ENCODE measurements around the gene PLXNA3. TPM values are rescaled to one million over a fixed set of nuclear protein-coding genes. Genes with fewer than 3 reads are reported as not detected.
A peak's percentile ranks its signal among the peaks of the same experiment; 100 is the strongest.

The PLXNA3 gene
- total and polyA plus RNA-seq, 8 donors = 2.3 to 296 (median 13.9) TPM

DNA sequence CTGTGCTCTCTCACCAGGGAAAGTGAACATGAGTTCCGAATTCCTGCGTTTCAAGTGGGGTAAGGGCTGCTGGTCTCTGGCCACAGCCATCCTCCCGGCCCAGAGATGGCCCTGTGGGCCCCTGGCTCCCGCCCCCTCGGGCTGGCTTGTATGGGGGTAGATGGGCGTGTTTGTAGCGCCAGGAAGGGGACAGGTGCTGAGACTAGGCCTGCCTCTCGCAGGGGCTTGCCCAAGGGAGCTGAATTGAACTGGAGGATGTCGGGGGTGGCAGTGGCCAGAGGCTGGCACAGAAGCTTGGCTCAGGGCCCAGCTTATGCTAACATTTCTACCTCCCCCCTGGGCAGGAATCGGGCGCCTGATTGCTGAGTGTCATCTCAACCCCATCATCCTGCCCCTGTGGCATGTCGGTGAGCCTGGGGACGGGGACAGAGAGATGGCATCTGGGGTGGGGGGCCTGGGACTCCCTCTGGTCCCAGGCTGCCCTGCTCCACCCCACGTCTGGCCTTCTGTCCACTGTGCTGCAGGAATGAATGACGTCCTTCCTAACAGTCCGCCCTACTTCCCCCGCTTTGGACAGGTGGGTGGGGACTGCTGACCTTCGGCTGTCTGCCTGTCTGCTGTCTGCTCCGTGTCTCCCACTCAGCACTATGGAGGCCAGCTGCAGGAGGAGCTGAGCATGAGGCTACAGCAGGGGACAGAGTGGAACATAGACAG, 38.2 kb upstream of the PLXNA3 start:
- Histone ChIP-seq H3K27ac (no peak overlapping the region), H3K27me3 (no peaks in the 10 kb centered on the region), H3K4me3 (no peak overlapping the region), H3K4me1 (no peaks in the 10 kb centered on the region), H3K36me3 (peaks cover 0 to 17% (median 12%) of the 10 kb centered on the region in 4 donors), H3K9me3 (no peaks in the 10 kb centered on the region)
- WGBS, 5 donors = 70 to 76% (median 75%) methylated on average over 18 to 19 of the region's 19 CpGs; no CpG with 5 or more reads in 1 of the 5 donors
- TF ChIP-seq, protein P1, sequence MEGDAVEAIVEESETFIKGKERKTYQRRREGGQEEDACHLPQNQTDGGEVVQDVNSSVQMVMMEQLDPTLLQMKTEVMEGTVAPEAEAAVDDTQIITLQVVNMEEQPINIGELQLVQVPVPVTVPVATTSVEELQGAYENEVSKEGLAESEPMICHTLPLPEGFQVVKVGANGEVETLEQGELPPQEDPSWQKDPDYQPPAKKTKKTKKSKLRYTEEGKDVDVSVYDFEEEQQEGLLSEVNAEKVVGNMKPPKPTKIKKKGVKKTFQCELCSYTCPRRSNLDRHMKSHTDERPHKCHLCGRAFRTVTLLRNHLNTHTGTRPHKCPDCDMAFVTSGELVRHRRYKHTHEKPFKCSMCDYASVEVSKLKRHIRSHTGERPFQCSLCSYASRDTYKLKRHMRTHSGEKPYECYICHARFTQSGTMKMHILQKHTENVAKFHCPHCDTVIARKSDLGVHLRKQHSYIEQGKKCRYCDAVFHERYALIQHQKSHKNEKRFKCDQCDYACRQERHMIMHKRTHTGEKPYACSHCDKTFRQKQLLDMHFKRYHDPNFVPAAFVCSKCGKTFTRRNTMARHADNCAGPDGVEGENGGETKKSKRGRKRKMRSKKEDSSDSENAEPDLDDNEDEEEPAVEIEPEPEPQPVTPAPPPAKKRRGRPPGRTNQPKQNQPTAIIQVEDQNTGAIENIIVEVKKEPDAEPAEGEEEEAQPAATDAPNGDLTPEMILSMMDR (IDR thresholded peaks at IDR 0.05) = no peak
- TF ChIP-seq EP300 (IDR thresholded peaks at IDR 0.05) = no peak
- no peak for TF ChIP-seq POLR2A (IDR thresholded peaks at IDR 0.05)
- no peak for TF ChIP-seq POLR2AphosphoS5 (IDR thresholded peaks at IDR 0.05)
- no peak for DNase-seq
- intact Hi-C loops (cut with DNase I; ENCODE audit: low total_unique reads) = no loop called here

DNA sequence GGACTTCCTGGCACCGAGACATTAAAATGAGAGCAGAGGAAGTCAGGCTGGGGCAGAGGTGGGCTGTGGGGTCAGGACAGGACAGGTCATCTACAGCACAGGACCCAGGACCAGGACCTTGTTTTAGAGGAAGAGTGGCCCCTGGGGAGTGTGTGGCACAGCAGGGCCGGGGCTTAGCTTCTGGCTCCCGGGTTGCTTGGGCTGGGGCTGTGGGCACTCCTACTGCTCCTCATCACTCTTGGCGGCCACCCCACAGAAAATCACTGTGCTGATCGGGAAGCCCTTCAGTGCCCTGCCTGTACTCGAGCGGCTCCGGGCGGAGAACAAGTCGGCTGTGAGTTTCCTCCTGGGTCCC, 37.7 kb upstream of the PLXNA3 start:
- TF ChIP-seq POLR2A (IDR thresholded peaks at IDR 0.05) (no peak), POLR2AphosphoS5 (IDR thresholded peaks at IDR 0.05) (no peak), EP300 (IDR thresholded peaks at IDR 0.05) (no peak)
- TF ChIP-seq, protein P1 (IDR thresholded peaks at IDR 0.05) = no peak
- Histone ChIP-seq H3K36me3 (peaks cover 0 to 17% (median 10%) of the 10 kb centered on the region in 4 donors), H3K27me3 (no peaks in the 10 kb centered on the region), H3K9me3 (no peaks in the 10 kb centered on the region), H3K27ac (no peak overlapping the region), H3K4me1 (no peaks in the 10 kb centered on the region), H3K4me3 (no peak overlapping the region)
- DNase-seq = no peak
- 73 to 88% (median 85%) methylated on average over 3 to 10 of the region's 10 CpGs for WGBS, 5 donors
- intact Hi-C loops (cut with DNase I; ENCODE audit: low total_unique reads) = no loop called here

DNA sequence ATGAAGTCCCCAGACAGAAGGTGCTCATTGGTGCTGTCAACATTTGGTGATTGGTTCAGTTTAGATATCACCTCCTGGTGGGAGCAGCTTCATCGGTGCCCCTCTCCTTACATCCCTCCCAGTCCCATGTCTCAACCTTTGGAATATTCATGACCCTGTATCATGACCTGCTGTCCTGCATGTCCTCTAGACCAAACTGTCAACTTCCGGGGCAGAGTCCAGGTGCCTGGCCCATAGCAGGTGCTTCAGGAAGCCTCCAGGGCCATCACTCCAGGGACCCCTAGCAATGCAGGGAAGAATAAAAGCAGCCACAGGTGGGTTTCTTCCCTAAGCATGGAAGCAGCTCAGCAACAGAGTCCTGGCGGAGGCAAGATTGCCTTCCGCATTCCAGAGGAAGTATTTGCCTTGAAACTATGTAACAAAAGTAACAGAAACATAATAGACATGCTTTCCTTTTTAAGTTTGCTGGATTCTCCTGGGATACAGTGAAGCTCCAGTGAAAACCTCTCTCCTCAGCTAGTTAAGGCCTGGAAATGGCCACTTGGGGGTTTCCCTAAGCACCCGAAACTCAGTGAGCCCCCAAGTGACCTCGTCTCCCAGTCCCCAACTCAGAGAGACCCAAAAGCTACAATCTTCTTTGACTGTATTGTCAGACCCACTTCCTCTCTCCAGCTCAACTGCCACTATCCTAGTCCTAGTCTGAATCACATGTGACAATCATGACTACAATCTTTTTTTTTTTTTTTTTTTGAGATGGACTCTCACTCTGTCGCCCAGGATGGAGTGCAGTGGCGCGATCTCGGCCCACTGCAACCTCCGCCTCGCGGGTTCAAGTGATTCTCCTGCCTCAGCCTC, 30.9 kb upstream of the PLXNA3 start:
- peak overlapping the region in 2 of 5 donors; percentile 25 to 89 for H3K27ac ChIP-seq
- H3K36me3 ChIP-seq = peaks cover 1 to 8% (median 4%) of the 10 kb centered on the region in 4 donors
- peak overlapping the region in 2 of 4 donors; percentile 69 to 80 for H3K4me3 ChIP-seq
- peaks cover 0 to 48% (median 30%) of the 10 kb centered on the region in 4 donors for H3K4me1 ChIP-seq
- TF ChIP-seq EP300 (IDR thresholded peaks at IDR 0.05) = no peak
- no peak for TF ChIP-seq POLR2A (IDR thresholded peaks at IDR 0.05)
- TF ChIP-seq, protein P1 (IDR thresholded peaks at IDR 0.05) = no peak
- TF ChIP-seq POLR2AphosphoS5 (IDR thresholded peaks at IDR 0.05) = no peak
- H3K27me3 ChIP-seq = no peaks in the 10 kb centered on the region
- intact Hi-C loops (cut with DNase I; ENCODE audit: low total_unique reads) = no loop called here
- no peak for DNase-seq
- H3K9me3 ChIP-seq = no peaks in the 10 kb centered on the region
- WGBS, 5 donors = 73 to 84% (median 79%) methylated on average over 12 to 13 of the region's 13 CpGs
